Lower leg skin (tissue), 4 donors: ENCODE measurements around the gene CELA1. TPM values are rescaled to one million over a fixed set of nuclear protein-coding genes. Genes with fewer than 3 reads are reported as not detected.

Experiments used
- DNase-seq, 2 donors: peaks; one replicate each; pipeline ENCODE4 v3.0.0-alpha.2; 2019; ENCODE audit warnings: low spot score in 2 of 2
- H3K4me3 ChIP-seq: fragments of 200-600 bp; sonication (generic); 2 replicates; pipeline ENCODE4 v1.5.1; 2017; ENCODE audit warnings: mild to moderate bottlenecking, low read depth; ENCODE audit not compliant: poor library complexity, severe bottlenecking
- POLR2A ChIP-seq, 2 donors: fragments of 450-650 bp; IDR thresholded peaks; one replicate each; pipeline ENCODE4 v1.6.1; 2016 to 2017; ENCODE audit warnings: antibody characterized with exemption in 2 of 2, mild to moderate bottlenecking in 1 of 2, moderate library complexity in 1 of 2
- WGBS, 2 donors: methylation state at CpG; one replicate each; pipeline ENCODE4 v1.1.5; 2018; 5-methylcytosine and 5-hydroxymethylcytosine counted together
- intact Hi-C: fragments of 100-400 bp; cut with DNase I; formaldehyde crosslinking; loops from one replicate; pipeline ENCODE4 v1.15.0; 2023; ENCODE audit warnings: low total_unique reads
- total RNA-seq, 4 donors: library from RNA; depleted of rRNA; stranded (reverse); fragments of >200 nt; gene quantifications; one replicate each; pipeline ENCODE4 v1.1.0, GENCODE V29; 2016
- TF ChIP-seq, protein P1 (sequence below), 3 donors: fragments of 450-650 bp; IDR thresholded peaks; one replicate each; pipeline ENCODE4 v1.5.1; 2016; ENCODE audit warnings: antibody characterized with exemption in 3 of 3, mild to moderate bottlenecking in 3 of 3, moderate library complexity in 2 of 3

The CELA1 gene
- total RNA-seq, 4 donors from 2014 or later, result not detected

- 83 to 92% methylated on average over 2 of the region's 2 CpGs for WGBS, 2 donors
- intact Hi-C loops, result no loop called here
- H3K4me3 ChIP-seq, result no peak overlapping the region
- DNase-seq, result no peak
- TF ChIP-seq POLR2A (IDR thresholded peaks at IDR 0.05), result no peak
- TF ChIP-seq, protein P1, sequence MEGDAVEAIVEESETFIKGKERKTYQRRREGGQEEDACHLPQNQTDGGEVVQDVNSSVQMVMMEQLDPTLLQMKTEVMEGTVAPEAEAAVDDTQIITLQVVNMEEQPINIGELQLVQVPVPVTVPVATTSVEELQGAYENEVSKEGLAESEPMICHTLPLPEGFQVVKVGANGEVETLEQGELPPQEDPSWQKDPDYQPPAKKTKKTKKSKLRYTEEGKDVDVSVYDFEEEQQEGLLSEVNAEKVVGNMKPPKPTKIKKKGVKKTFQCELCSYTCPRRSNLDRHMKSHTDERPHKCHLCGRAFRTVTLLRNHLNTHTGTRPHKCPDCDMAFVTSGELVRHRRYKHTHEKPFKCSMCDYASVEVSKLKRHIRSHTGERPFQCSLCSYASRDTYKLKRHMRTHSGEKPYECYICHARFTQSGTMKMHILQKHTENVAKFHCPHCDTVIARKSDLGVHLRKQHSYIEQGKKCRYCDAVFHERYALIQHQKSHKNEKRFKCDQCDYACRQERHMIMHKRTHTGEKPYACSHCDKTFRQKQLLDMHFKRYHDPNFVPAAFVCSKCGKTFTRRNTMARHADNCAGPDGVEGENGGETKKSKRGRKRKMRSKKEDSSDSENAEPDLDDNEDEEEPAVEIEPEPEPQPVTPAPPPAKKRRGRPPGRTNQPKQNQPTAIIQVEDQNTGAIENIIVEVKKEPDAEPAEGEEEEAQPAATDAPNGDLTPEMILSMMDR (IDR thresholded peaks at IDR 0.05), result no peak
Observed at GRCh38 chr12:51335931-51336330, 10.5 kb downstream of the CELA1 start.

GRCh38 chr12:51334764-51335163, 11.7 kb downstream of the CELA1 start:
- intact Hi-C loops, result no loop called here

GRCh38 chr12:51333536-51333935, 12.9 kb downstream of the CELA1 start:
- WGBS, 2 donors, result 64 to 72% methylated on average over 6 of the region's 6 CpGs
- intact Hi-C loops, result no loop called here
- no peak for DNase-seq
- TF ChIP-seq POLR2A (IDR thresholded peaks at IDR 0.05), result no peak
- TF ChIP-seq, protein P1 (IDR thresholded peaks at IDR 0.05), result no peak
- H3K4me3 ChIP-seq, result no peak overlapping the region

More at GRCh38 chr12:51334764-51335163, 11.7 kb downstream of the CELA1 start:
- H3K4me3 ChIP-seq, result no peak overlapping the region
- TF ChIP-seq POLR2A (IDR thresholded peaks at IDR 0.05), result no peak
- TF ChIP-seq, protein P1 (IDR thresholded peaks at IDR 0.05), result no peak
- DNase-seq, result no peak
- WGBS, 2 donors, result 65 to 78% methylated on average over 4 of the region's 4 CpGs

- intact Hi-C loops, result no loop called here
- no peak overlapping the region for H3K4me3 ChIP-seq
- DNase-seq, result no peak
- TF ChIP-seq POLR2A (IDR thresholded peaks at IDR 0.05), result no peak
- TF ChIP-seq, protein P1 (IDR thresholded peaks at IDR 0.05), result no peak
Observed at GRCh38 chr12:51330186-51330585, 16.3 kb downstream of the CELA1 start.

- 78 to 85% methylated on average over 5 of the region's 5 CpGs for WGBS, 2 donors
- intact Hi-C loops, result no loop called here
- no peak for DNase-seq
- TF ChIP-seq POLR2A (IDR thresholded peaks at IDR 0.05), result no peak
- TF ChIP-seq, protein P1 (IDR thresholded peaks at IDR 0.05), result no peak
- no peak overlapping the region for H3K4me3 ChIP-seq
Observed at GRCh38 chr12:51329742-51330141, 16.7 kb downstream of the CELA1 start.

DNA sequence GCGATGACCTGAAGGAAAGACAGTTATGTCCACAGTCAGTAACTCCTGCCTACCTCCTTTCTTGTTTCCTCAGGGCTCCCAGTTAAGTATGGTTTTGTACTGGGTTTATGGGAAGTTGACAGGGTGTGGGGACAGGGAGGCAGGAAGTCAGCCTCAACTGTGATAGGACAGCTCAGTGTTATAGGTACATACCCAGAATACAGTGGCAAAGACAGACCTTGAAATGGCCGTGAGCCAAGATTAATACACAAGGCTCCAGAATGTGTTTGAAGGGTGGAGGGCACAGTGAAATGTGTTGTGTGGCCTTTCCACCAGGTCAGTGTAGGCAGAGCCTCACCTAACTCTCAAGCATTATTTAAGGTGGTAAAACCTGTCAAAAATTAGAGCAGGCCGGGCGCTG, 17.9 kb downstream of the CELA1 start:
- no peak overlapping the region for H3K4me3 ChIP-seq
- no peak for DNase-seq
- 89 to 92% methylated on average over 4 of the region's 4 CpGs for WGBS, 2 donors
- TF ChIP-seq, protein P1 (IDR thresholded peaks at IDR 0.05), result no peak
- no peak for TF ChIP-seq POLR2A (IDR thresholded peaks at IDR 0.05)
- intact Hi-C loops, result no loop called here
